H1 (cell line): ENCODE data around the gene FRMD3. TPM values are rescaled to one million over a fixed set of nuclear protein-coding genes. Genes with fewer than 3 reads are reported as not detected.

ENCODE experiments used
- CTCF ChIA-PET: fragments of 300-600 bp; sonication (Branson Sonifier 250); formaldehyde crosslinking; loops from one replicate; lab custom pipeline; 2021; ENCODE audit not compliant: partially characterized antibody; lab: Charles Lee
- POLR2A ChIA-PET: fragments of 300-600 bp; sonication (Branson Sonifier 250); formaldehyde crosslinking; loops from one replicate; lab custom pipeline; 2021; ENCODE audit warnings: inconsistent platforms; ENCODE audit not compliant: partially characterized antibody; lab: Charles Lee
- DNase-seq, 2 experiments: peaks; one replicate each; pipeline versions ENCODE4 v3.0.0 to v3.0.0-alpha.2; 2010 to 2022; ENCODE audit warnings: low spot score in 2 of 2, low read depth in 1 of 2, mixed read lengths in 1 of 2
- FAIRE-seq: peaks from 2 replicates; lab custom pipeline; 2011; peaks lifted over from hg19 to GRCh38; lab: Jason Lieb, UNC
- H2AFZ ChIP-seq: 2 replicates; pipeline ENCODE4 v1.8.1; 2012; ENCODE audit warnings: low read length, inconsistent platforms
- H2AK5ac ChIP-seq: 2 replicates; pipeline ENCODE4 v1.6.1; 2013; ENCODE audit warnings: low read depth, low read length
- H2BK120ac ChIP-seq: replicated peaks from 2 replicates; pipeline ENCODE3; 2013; ENCODE audit warnings: low read depth, low read length, inconsistent platforms
- H2BK12ac ChIP-seq: 2 replicates; pipeline ENCODE4 v1.6.1; 2013; ENCODE audit warnings: low read depth, low read length
- H2BK15ac ChIP-seq: 2 replicates; pipeline ENCODE4 v1.6.1; 2013; ENCODE audit warnings: low read length
- H2BK20ac ChIP-seq: 2 replicates; pipeline ENCODE4 v1.6.1; 2013; ENCODE audit warnings: low read length
- H2BK5ac ChIP-seq: 2 replicates; pipeline ENCODE4 v1.6.1; 2013; ENCODE audit warnings: low read depth, low read length
- H3K14ac ChIP-seq: 2 replicates; pipeline ENCODE4 v1.6.1; 2013; ENCODE audit warnings: inconsistent platforms; ENCODE audit not compliant: insufficient read length
- H3K18ac ChIP-seq: 2 replicates; pipeline ENCODE4 v1.6.1; 2013; ENCODE audit warnings: low read length; ENCODE audit errors: extremely low read depth
- H3K23ac ChIP-seq: 2 replicates; pipeline ENCODE4 v1.6.1; 2013; ENCODE audit warnings: inconsistent platforms; ENCODE audit not compliant: insufficient read length
- H3K23me2 ChIP-seq: 2 replicates; pipeline ENCODE4 v1.6.1; 2013; ENCODE audit warnings: low read depth, low read length
- H3K27ac ChIP-seq: 2 replicates; pipeline ENCODE4 v1.6.1; 2011; ENCODE audit warnings: low read depth, low read length, inconsistent platforms
- H3K27me3 ChIP-seq, 4 experiments: replicated peaks in 1 of 4; 1 replicate in 1 of 4; 2 replicates in 3 of 4; pipeline versions ENCODE4 v1.6.1 to v1.8.1; 2011 to 2013; ENCODE audit warnings: low read length in 3 of 4, mild to moderate bottlenecking in 3 of 4, inconsistent platforms in 2 of 4, mixed read lengths in 2 of 4, moderate library complexity in 1 of 4; ENCODE audit not compliant: control insufficient read depth in 3 of 4, insufficient read depth in 3 of 4; ENCODE audit errors: extremely low read depth in 1 of 4
- H3K36me3 ChIP-seq, 4 experiments: 2 replicates each; pipeline versions ENCODE4 v1.6.1 to v1.8.1; 2011 to 2013; ENCODE audit warnings: mild to moderate bottlenecking in 4 of 4, low read length in 3 of 4, moderate library complexity in 2 of 4, control low read depth in 1 of 4, inconsistent platforms in 1 of 4; ENCODE audit not compliant: insufficient read depth in 4 of 4, control insufficient read depth in 2 of 4
- H3K4ac ChIP-seq: replicated peaks from 2 replicates; pipeline ENCODE3; 2013; ENCODE audit warnings: low read length, low read depth, mixed read lengths, inconsistent platforms; ENCODE audit not compliant: insufficient read length
- H3K4me1 ChIP-seq, 4 experiments: replicated peaks in 1 of 4; 1 replicate in 1 of 4; 2 replicates in 3 of 4; pipeline versions ENCODE4 v1.6.1 to v1.8.1; 2011 to 2013; ENCODE audit warnings: low read length in 3 of 4, inconsistent platforms in 2 of 4, mixed read lengths in 1 of 4; ENCODE audit not compliant: insufficient read depth in 4 of 4, control insufficient read depth in 3 of 4
- H3K4me2 ChIP-seq, 2 experiments: 2 replicates each; pipeline versions ENCODE4 v1.6.1 to v1.8.1; 2011 to 2013; ENCODE audit warnings: low read depth in 2 of 2, low read length in 2 of 2, control low read depth in 1 of 2, inconsistent platforms in 1 of 2, mild to moderate bottlenecking in 1 of 2; ENCODE audit not compliant: insufficient read depth in 1 of 2
- H3K4me3 ChIP-seq, 4 experiments: fragments of 200-600, 300-600 bp in 1 of 4; sonication (generic), shearing (Covaris generic), sonication (Bioruptor Twin) in 1 of 4; 2 replicates each; pipeline versions ENCODE4 v1.5.1 to v1.8.1; 2011 to 2016; ENCODE audit warnings: low read length in 4 of 4, low read depth in 3 of 4, control low read depth in 2 of 4, inconsistent platforms in 2 of 4, mild to moderate bottlenecking in 2 of 4, mixed read lengths in 1 of 4, moderate library complexity in 1 of 4; ENCODE audit not compliant: insufficient read depth in 2 of 4; ENCODE audit errors: extremely low read depth in 1 of 4
- H3K56ac ChIP-seq: replicated peaks from 2 replicates; pipeline ENCODE3; 2013; ENCODE audit warnings: low read depth, mild to moderate bottlenecking, mixed read lengths, low read length, inconsistent platforms; ENCODE audit not compliant: insufficient read length
- H3K79me1 ChIP-seq: 2 replicates; pipeline ENCODE4 v1.6.1; 2013; ENCODE audit warnings: low read depth, low read length, control low read depth
- H3K79me2 ChIP-seq, 2 experiments: 2 replicates each; pipeline versions ENCODE4 v1.6.1 to v1.8.1; 2012 to 2013; ENCODE audit warnings: low read length in 2 of 2, mild to moderate bottlenecking in 2 of 2, inconsistent platforms in 1 of 2; ENCODE audit not compliant: insufficient read depth in 2 of 2, control insufficient read depth in 1 of 2
- H3K9ac ChIP-seq, 4 experiments: replicated peaks in 1 of 4; 1 replicate in 1 of 4; 2 replicates in 3 of 4; pipeline versions ENCODE4 v1.6.1 to v1.8.1; 2011 to 2013; ENCODE audit warnings: low read depth in 3 of 4, low read length in 3 of 4, control low read depth in 2 of 4, mild to moderate bottlenecking in 2 of 4, moderate library complexity in 2 of 4, inconsistent platforms in 1 of 4; ENCODE audit errors: extremely low read depth in 1 of 4
- H3K9me3 ChIP-seq, 2 experiments: 2 replicates each; pipeline versions ENCODE4 v1.6.1 to v1.8.1; 2012 to 2013; ENCODE audit warnings: mild to moderate bottlenecking in 2 of 2, moderate library complexity in 2 of 2, control low read depth in 1 of 2, inconsistent platforms in 1 of 2, low read depth in 1 of 2, low read length in 1 of 2, mixed read lengths in 1 of 2; ENCODE audit not compliant: insufficient read depth in 2 of 2
- H4K20me1 ChIP-seq, 2 experiments: replicated peaks in 1 of 2; 2 replicates each; pipeline versions ENCODE3 to v1.8.1; 2011 to 2013; ENCODE audit warnings: inconsistent platforms in 2 of 2, low read length in 2 of 2, mild to moderate bottlenecking in 1 of 2; ENCODE audit not compliant: insufficient read depth in 2 of 2, control insufficient read depth in 1 of 2
- H4K5ac ChIP-seq: 2 replicates; pipeline ENCODE4 v1.6.1; 2013; ENCODE audit warnings: low read length, low read depth, mixed read lengths, inconsistent platforms; ENCODE audit not compliant: insufficient read length
- H4K8ac ChIP-seq: 2 replicates; pipeline ENCODE4 v1.8.0; 2013; ENCODE audit warnings: mild to moderate bottlenecking, moderate library complexity, low read length, inconsistent platforms; ENCODE audit not compliant: insufficient read depth; ENCODE audit errors: extremely low read depth
- H4K91ac ChIP-seq: replicated peaks from 2 replicates; pipeline ENCODE3; 2013; ENCODE audit warnings: low read length, mixed read lengths, inconsistent platforms; ENCODE audit not compliant: insufficient read length
- EGR1 ChIP-seq: IDR thresholded peaks from 2 replicates; pipeline ENCODE4 v1.6.1; 2011; ENCODE audit warnings: low read depth, low read length, borderline replicate concordance
- RAD21 ChIP-seq, 2 experiments: IDR thresholded peaks in 1 of 2; conservative IDR thresholded peaks in 1 of 2; 2 replicates each; pipeline ENCODE4 v1.6.1; 2011; ENCODE audit warnings: low read depth in 2 of 2, low read length in 2 of 2, improper control_type of control experiment in 1 of 2, inconsistent platforms in 1 of 2, mild to moderate bottlenecking in 1 of 2, moderate library complexity in 1 of 2
- WGBS, 2 experiments: shearing (Covaris generic) in 1 of 2; methylation state at CpG; one replicate each; pipeline versions ENCODE4 v1.1.6 to v1.1.7; 2013 to 2015; ENCODE audit warnings: low lambda C conversion rate in 2 of 2, mixed read lengths in 2 of 2, inconsistent platforms in 1 of 2, low coverage in 1 of 2, missing lambda C conversion rate in 1 of 2; ENCODE audit not compliant: insufficient replicate concordance in 2 of 2, insufficient coverage in 1 of 2, insufficient read length in 1 of 2; ENCODE audit errors: extremely low coverage in 1 of 2, missing lambda C conversion rate in 1 of 2; 5-methylcytosine and 5-hydroxymethylcytosine counted together
- polyA plus RNA-seq, 7 experiments: library from polyadenylated mRNA; depleted of rRNA in 3 of 7; stranded (reverse) in 5 of 7; unstranded in 2 of 7; fragments of >200 nt in 5 of 7; fragments of 200-250 nt in 2 of 7; gene quantifications; 1 replicate in 5 of 7; 2 replicates in 1 of 7; 4 replicates in 1 of 7; pipeline versions ENCODE4 v1.2.1 to v1.2.3, GENCODE V29; 2011 to 2013; ENCODE audit warnings: missing spikeins in 2 of 7, mixed read lengths in 2 of 7
- total RNA-seq: library from RNA; stranded (reverse); fragmentation: NEBNext Ultra II Directional; extraction: Animal tissue kit (Norgen Biotek cat#: 25700); gene quantifications from 2 replicates; pipeline ENCODE4 v1.2.1, GENCODE V29; 2021

Gene FRMD3
- total and polyA plus RNA-seq, 2 of the 8 experiments (the other 6 are each of a cell fraction or from before 2014, with no cell fraction given) = 0.15 to 1.4 TPM

GRCh38 chr9:83245979-83246659 is 292.1 kb downstream of the FRMD3 start:
- FAIRE-seq = no peak
- CTCF ChIA-PET = interaction anchor here (0.6 to 1.0 kb wide), 2 partner anchors 15 to 296 kb away, joined by 3 to 4 read pairs; no protein-coding TSS in a partner anchor

More at GRCh38 chr9:83245979-83246659, 292.1 kb downstream of the FRMD3 start:
- POLR2A ChIA-PET = no interaction called here
- H4K8ac ChIP-seq = no peak overlapping the region
- H3K14ac ChIP-seq = no peak overlapping the region
- no peaks in the 10 kb centered on the region for H3K27me3 ChIP-seq
- 91% methylated on average over 5 of the region's 5 CpGs; no CpG with 5 or more reads in 1 of the 2 experiments for WGBS, 2 experiments
- H2BK120ac ChIP-seq = no peak overlapping the region
- no peak overlapping the region for H3K9ac ChIP-seq
- H3K9me3 ChIP-seq = peaks cover 0 to 5% of the 10 kb centered on the region in 2 experiments; a peak in 1 of 4 replicates
- no peak overlapping the region for H3K27ac ChIP-seq
- no peak overlapping the region for H3K23ac ChIP-seq
- TF ChIP-seq RAD21 (IDR thresholded peaks at IDR 0.05 in 1 of 2, conservative IDR thresholded peaks at IDR 0.05 in 1 of 2; ENCODE audit: low read depth in 2 of 2, low read length in 2 of 2) (peak; percentile 5 to 15; a peak in 2 of 4 replicates), EGR1 (no peak)
- H2BK12ac ChIP-seq = no peak overlapping the region
- H3K23me2 ChIP-seq = no peaks in the 10 kb centered on the region
- DNase-seq = no peak
- no peak overlapping the region for H4K91ac ChIP-seq
- no peak overlapping the region for H2BK5ac ChIP-seq
- no peak overlapping the region for H3K4me2 ChIP-seq
- H4K5ac ChIP-seq = no peak overlapping the region
- no peak overlapping the region for H3K4me3 ChIP-seq
- no peak overlapping the region for H2AK5ac ChIP-seq
- H3K79me1 ChIP-seq = no peaks in the 10 kb centered on the region
- H3K56ac ChIP-seq = no peak overlapping the region
- no peaks in the 10 kb centered on the region for H3K79me2 ChIP-seq
- H4K20me1 ChIP-seq = no peaks in the 10 kb centered on the region
- no peak overlapping the region for H2BK15ac ChIP-seq
- no peak overlapping the region for H2BK20ac ChIP-seq
- H3K4ac ChIP-seq = no peak overlapping the region
- no peak overlapping the region for H3K18ac ChIP-seq
- H2AFZ ChIP-seq = no peak overlapping the region
- peaks cover 0 to 2% (median 0%) of the 10 kb centered on the region in 4 experiments; a peak in 2 of 7 replicates for H3K4me1 ChIP-seq
- H3K36me3 ChIP-seq = no peaks in the 10 kb centered on the region
